SK-N-MC (cell line): Measurements from ENCODE around the gene KRT9.

ENCODE experiments used
- EZH2 ChIP-seq: fragments of 200-600 bp; sonication (generic); IDR thresholded peaks from one replicate; pipeline ENCODE4 v1.6.1; 2017; ENCODE audit warnings: antibody characterized with exemption
- FOXP2 ChIP-seq: optimal IDR thresholded peaks from 2 replicates; pipeline ENCODE3; 2011; ENCODE audit warnings: mild to moderate bottlenecking, moderate library complexity; ENCODE audit not compliant: insufficient read depth; ENCODE audit errors: extremely low read length, control extremely low read depth
- POLR2AphosphoS5 ChIP-seq: IDR thresholded peaks from 2 replicates; pipeline ENCODE4 v1.6.1; 2012; ENCODE audit warnings: mild to moderate bottlenecking, low read depth, low read length, borderline replicate concordance

GRCh38 chr17:41547378-41547841 is 24.4 kb downstream of the KRT9 start:
- TF ChIP-seq EZH2 (no peak), POLR2AphosphoS5 (no peak), FOXP2 (no peak)
